K562 (cell line): ENCODE data around the gene PRDM15. TPM values are rescaled to one million over a fixed set of nuclear protein-coding genes. Genes with fewer than 3 reads are reported as not detected.

ENCODE experiments used
- ATAC-seq: fragments of 200-7000 bp; cut with Tn5 transposase; 3 replicates; pipeline ENCODE4 v1.9.1; 2020; ENCODE audit warnings: moderate library complexity
- BruUV-seq: library from RNA; stranded (reverse); fragments of 400-500 nt; replicated peaks from 2 replicates; lab custom pipeline; 2021; lab: Mats Ljungman, UMichigan
- CTCF ChIA-PET: fragments of 300-600 bp; formaldehyde crosslinking; extraction: SDS; loops from one replicate; lab custom pipeline; 2021; ENCODE audit warnings: low intra/inter-chr PET ratio; lab: Yijun Ruan, JAX
- POLR2A ChIA-PET: fragments of 300-600, 350-650 bp; sonication (Branson Sonifier 250); formaldehyde crosslinking; extraction: SDS; loops from one replicate; lab custom pipeline; 2021; ENCODE audit warnings: antibody characterized with exemption, inconsistent platforms; lab: Yijun Ruan, JAX
- DNase-seq, 4 experiments: peaks; one replicate each; pipeline versions ENCODE4 v3.0.0 to v3.0.0-alpha.2; 2011 to 2018; ENCODE audit warnings: low spot score in 3 of 4, mixed read lengths in 3 of 4; ENCODE audit errors: extremely low read depth in 1 of 4
- FAIRE-seq: peaks from 2 replicates; lab custom pipeline; 2011; peaks lifted over from hg19 to GRCh38; lab: Jason Lieb, UNC
- H2AFZ ChIP-seq: 2 replicates; pipeline ENCODE4 v1.6.0; 2011; ENCODE audit warnings: low read depth, low read length, control low read depth, inconsistent platforms
- H3K27ac ChIP-seq: fragments of 200-600 bp; 3 replicates; pipeline ENCODE4 v1.8.0; 2011; ENCODE audit warnings: low read depth, mild to moderate bottlenecking, control low read depth, inconsistent platforms, low read length, moderate library complexity, mixed read lengths; ENCODE audit errors: extremely low read depth
- H3K27me3 ChIP-seq, 2 experiments: fragments of 300-600 bp in 1 of 2; 2 replicates in 1 of 2; 3 replicates in 1 of 2; pipeline versions ENCODE4 v1.6.0 to v1.8.0; 2011; ENCODE audit warnings: inconsistent platforms in 2 of 2, low read length in 2 of 2, mild to moderate bottlenecking in 1 of 2, mixed read lengths in 1 of 2, moderate library complexity in 1 of 2; ENCODE audit not compliant: control insufficient read depth in 2 of 2, insufficient read depth in 2 of 2
- H3K36me3 ChIP-seq: fragments of 300-600 bp; 3 replicates; pipeline ENCODE4 v1.8.0; 2011; ENCODE audit warnings: mild to moderate bottlenecking, low read length, inconsistent platforms; ENCODE audit not compliant: control insufficient read depth, insufficient read depth
- H3K4me1 ChIP-seq, 2 experiments: fragments of 200-600 bp in 1 of 2; replicated peaks in 1 of 2; 2 replicates in 1 of 2; 3 replicates in 1 of 2; pipeline versions ENCODE4 v1.5.1 to v1.8.0; 2011; ENCODE audit warnings: inconsistent platforms in 2 of 2, low read length in 2 of 2, mild to moderate bottlenecking in 1 of 2, mixed read lengths in 1 of 2, moderate library complexity in 1 of 2; ENCODE audit not compliant: control insufficient read depth in 2 of 2, insufficient read depth in 2 of 2
- H3K4me2 ChIP-seq: 2 replicates; pipeline ENCODE4 v1.6.1; 2011; ENCODE audit warnings: low read length, control low read depth, inconsistent platforms, mixed read lengths; ENCODE audit not compliant: insufficient read depth
- H3K4me3 ChIP-seq: fragments of 200-600 bp; sonication (generic), shearing (Covaris generic); 2 replicates; pipeline ENCODE4 v1.5.1; 2016; ENCODE audit warnings: control low read depth, inconsistent platforms
- H3K79me2 ChIP-seq: fragments of 200-600 bp; 3 replicates; pipeline ENCODE4 v1.8.0; 2011; ENCODE audit warnings: low read length, inconsistent platforms; ENCODE audit not compliant: control insufficient read depth, insufficient read depth
- H3K9ac ChIP-seq, 2 experiments: 2 replicates each; pipeline versions ENCODE4 v1.6.0 to v1.6.1; 2011; ENCODE audit warnings: low read depth in 2 of 2, low read length in 2 of 2, control low read depth in 1 of 2, inconsistent platforms in 1 of 2, mild to moderate bottlenecking in 1 of 2, mixed read lengths in 1 of 2; ENCODE audit not compliant: insufficient read depth in 1 of 2
- H3K9me1 ChIP-seq: one replicate; pipeline ENCODE4 v1.6.0; 2011; ENCODE audit warnings: inconsistent platforms, mild to moderate bottlenecking, low read length, moderate library complexity; ENCODE audit not compliant: control insufficient read depth, insufficient read depth
- H3K9me3 ChIP-seq: replicated peaks from 2 replicates; pipeline ENCODE4 v1.5.1; 2011; ENCODE audit warnings: low read depth, low read length, inconsistent platforms; ENCODE audit not compliant: control insufficient read depth, insufficient read depth
- H4K20me1 ChIP-seq: replicated peaks from 2 replicates; pipeline ENCODE4 v1.6.1; 2011; ENCODE audit warnings: low read length, inconsistent platforms, mixed read lengths; ENCODE audit not compliant: control insufficient read depth, insufficient read depth
- E2F8 ChIP-seq: fragments of 450-650 bp; IDR thresholded peaks from 2 replicates; pipeline ENCODE4 v1.7.1; 2018; ENCODE audit warnings: mild to moderate bottlenecking, low read depth; ENCODE audit not compliant: partially characterized antibody
- HNRNPH1 ChIP-seq: fragments of 200-400 bp; formaldehyde crosslinking; optimal IDR thresholded peaks from 2 replicates; pipeline ENCODE3; 2017; ENCODE audit warnings: low read depth, mild to moderate bottlenecking, low read length, moderate library complexity
- NFRKB ChIP-seq: fragments of 450-650 bp; IDR thresholded peaks from 2 replicates; pipeline ENCODE4 v1.6.1; 2016; ENCODE audit warnings: low read depth
- RHOXF2B ChIP-seq: fragments of 250-450 bp; sonication (Bioruptor Pico); conservative IDR thresholded peaks from 2 replicates; pipeline ENCODE4 v1.5.1; 2021
- SLC30A9 ChIP-seq: fragments of 250-450 bp; sonication (Bioruptor Pico); IDR thresholded peaks from 2 replicates; pipeline ENCODE4 v1.8.0; 2022; ENCODE audit warnings: mild to moderate bottlenecking, moderate library complexity
- TBP ChIP-seq: optimal IDR thresholded peaks from 2 replicates; pipeline ENCODE3; 2011; ENCODE audit warnings: low read depth, low read length, improper control_type of control experiment
- ZNF316 ChIP-seq: fragments of 450-650 bp; IDR thresholded peaks from 2 replicates; pipeline ENCODE4 v1.6.1; 2016
- ZNF384 ChIP-seq: IDR thresholded peaks from 2 replicates; pipeline ENCODE4 v1.6.1; 2012; ENCODE audit warnings: low read depth, low read length, improper control_type of control experiment
- ZNF780A ChIP-seq: fragments of 250-450 bp; sonication (Bioruptor Pico); IDR thresholded peaks from 2 replicates; pipeline ENCODE4 v1.5.0; 2021; ENCODE audit warnings: mild to moderate bottlenecking
- WGBS: fragments of 100-300 bp; shearing (Covaris generic); methylation state at CpG from one replicate; pipeline ENCODE4 v1.1.6; 2016; ENCODE audit warnings: low coverage, mixed read lengths; ENCODE audit not compliant: insufficient coverage; ENCODE audit errors: missing lambda C conversion rate; 5-methylcytosine and 5-hydroxymethylcytosine counted together
- in situ Hi-C: fragments of 300-500 bp; cut with MboI; formaldehyde crosslinking; loops from 4 replicates; pipeline ENCODE4 v1.15.0; 2018; ENCODE audit warnings: inconsistent platforms, mixed read lengths
- intact Hi-C: fragments of 100-400 bp; cut with micrococcal nuclease; formaldehyde crosslinking; loops from 2 replicates; pipeline ENCODE4 v1.14.2; 2022
- polyA plus RNA-seq, 8 experiments: library from polyadenylated mRNA; depleted of rRNA in 4 of 8; stranded (reverse) in 5 of 8; unstranded in 3 of 8; fragments of >200 nt; fragmentation: Nextera tagmentation in 2 of 8; fragmentation: Illumina TruSeq in 1 of 8; extraction: Ambion mirVana in 2 of 8; extraction: Trizol in 1 of 8; gene quantifications; 2 replicates each; pipeline versions ENCODE4 v1.2.1 to v1.2.3, GENCODE V29; 2011 to 2014; ENCODE audit warnings: inconsistent platforms in 1 of 8, missing spikeins in 1 of 8
- total RNA-seq, 7 experiments: library from RNA; depleted of rRNA in 6 of 7; stranded (reverse); fragments of >200 nt in 6 of 7; fragmentation: Illumina TruSeq in 2 of 7; extraction: Trizol in 2 of 7; gene quantifications; 2 replicates each; pipeline versions ENCODE4 v1.2.1 to v1.2.3, GENCODE V29; 2011 to 2021; ENCODE audit warnings: low replicate concordance in 1 of 7

The PRDM15 gene
- total and polyA plus RNA-seq, 9 of the 15 experiments (the other 6 are each of a cell fraction or from before 2014, with no cell fraction given) = 0.93 to 9.2 (median 6.2) TPM

GRCh38 chr21:41769933-41770332 is 109.2 kb downstream of the PRDM15 start (continued):
- TF ChIP-seq E2F8 = no peak

- no peak for TF ChIP-seq ZNF780A (CRISPR knock-in tag)
- no peak for TF ChIP-seq ZNF316
- TF ChIP-seq NFRKB = no peak
- no peak for TF ChIP-seq RHOXF2B
- TF ChIP-seq TBP = no peak
- TF ChIP-seq SLC30A9 = no peak
- no peak for TF ChIP-seq ZNF384
- TF ChIP-seq HNRNPH1 = no peak
- no peak for DNase-seq
- H3K79me2 ChIP-seq = no peaks in the 10 kb centered on the region
- no peak overlapping the region for H3K4me2 ChIP-seq
- H3K9me1 ChIP-seq = no peaks in the 10 kb centered on the region
- no peak for ATAC-seq
- 5% methylated on average over 7 of the region's 7 CpGs for WGBS
- H3K4me3 ChIP-seq = no peak overlapping the region
- peaks cover 56 to 64% of the 10 kb centered on the region in 2 experiments for H3K27me3 ChIP-seq
- intact Hi-C loops (no loop called here), in situ Hi-C loops (no loop called here)
- no peak overlapping the region for H3K9ac ChIP-seq
- ChIA-PET POLR2A (interaction anchor here (0.7 kb wide), 1 partner anchor 16 kb away, joined by 4 read pairs; no protein-coding TSS in a partner anchor), CTCF (no interaction called here)
- BruUV-seq = no TSS peak
- no peaks in the 10 kb centered on the region for H3K36me3 ChIP-seq
- H3K4me1 ChIP-seq = peaks cover 0 to 5% of the 10 kb centered on the region in 2 experiments; a peak in 2 of 5 replicates
- peaks cover 9% of the 10 kb centered on the region; the same call in 1 of the 2 replicates for H4K20me1 ChIP-seq
- H3K27ac ChIP-seq = no peak overlapping the region
- no peak for FAIRE-seq
- no peaks in the 10 kb centered on the region for H3K9me3 ChIP-seq
- H2AFZ ChIP-seq = no peak overlapping the region
Measured at GRCh38 chr21:41769521-41769920, 109.6 kb downstream of the PRDM15 start.
